ENCODE measurements around the gene DNAJC5.

DNAJC5 gene

GRCh38 chr20:63885264-63886053, 9.5 kb upstream of the DNAJC5 start:
- DNase-seq = no peak

- no peak for DNase-seq
Measured at GRCh38 chr20:63886054-63886419, 8.9 kb upstream of the DNAJC5 start.

- no peak for DNase-seq
Measured at GRCh38 chr20:63886921-63887320, 8.0 kb upstream of the DNAJC5 start.

GRCh38 chr20:63889241-63890200, 5.4 kb upstream of the DNAJC5 start:
- no peak for DNase-seq

GRCh38 chr20:63890201-63890576, 4.7 kb upstream of the DNAJC5 start:
- no peak for DNase-seq

- no peak for DNase-seq
Measured at GRCh38 chr20:63890616-63891015, 4.3 kb upstream of the DNAJC5 start.

GRCh38 chr20:63891061-63892002, 3.6 kb upstream of the DNAJC5 start:
- no peak for DNase-seq

- DNase-seq = no peak
Measured at GRCh38 chr20:63892402-63892801, 2.5 kb upstream of the DNAJC5 start.

GRCh38 chr20:63893999-63894357, 948 bp upstream of the DNAJC5 start:
- DNase-seq = no peak

GRCh38 chr20:63895202-63895951, 451 bp downstream of the DNAJC5 start:
- peak in 1 of 2 experiments; percentile 28 for DNase-seq

- DNase-seq = no peak
Measured at GRCh38 chr20:63895952-63896263, 982 bp downstream of the DNAJC5 start.

- DNase-seq = peak in 1 of 2 experiments; percentile 50
Measured at GRCh38 chr20:63896264-63897105, 1.6 kb downstream of the DNAJC5 start.

GRCh38 chr20:63897978-63898561, 3.1 kb downstream of the DNAJC5 start:
- no peak for DNase-seq

- DNase-seq = no peak
Measured at GRCh38 chr20:63898882-63899558, 4.1 kb downstream of the DNAJC5 start.

GRCh38 chr20:63900413-63900812, 5.5 kb downstream of the DNAJC5 start:
- no peak for DNase-seq

GRCh38 chr20:63903796-63904561, 9.1 kb downstream of the DNAJC5 start:
- DNase-seq = no peak

GRCh38 chr20:63908008-63908682, 13.2 kb downstream of the DNAJC5 start:
- no peak for DNase-seq

GRCh38 chr20:63911176-63911575, 16.2 kb downstream of the DNAJC5 start:
- no peak for DNase-seq

- DNase-seq = no peak
Measured at GRCh38 chr20:63913768-63914167, 18.8 kb downstream of the DNAJC5 start.

All from SW 1271 (cell line).